Measurements from ENCODE around the gene SMIM8. TPM values are rescaled to one million over a fixed set of nuclear protein-coding genes. Genes with fewer than 3 reads are reported as not detected.

SMIM8 gene
- polyA plus RNA-seq, 4 donors, result 18.1 to 28.4 (median 20.8) TPM

DNA sequence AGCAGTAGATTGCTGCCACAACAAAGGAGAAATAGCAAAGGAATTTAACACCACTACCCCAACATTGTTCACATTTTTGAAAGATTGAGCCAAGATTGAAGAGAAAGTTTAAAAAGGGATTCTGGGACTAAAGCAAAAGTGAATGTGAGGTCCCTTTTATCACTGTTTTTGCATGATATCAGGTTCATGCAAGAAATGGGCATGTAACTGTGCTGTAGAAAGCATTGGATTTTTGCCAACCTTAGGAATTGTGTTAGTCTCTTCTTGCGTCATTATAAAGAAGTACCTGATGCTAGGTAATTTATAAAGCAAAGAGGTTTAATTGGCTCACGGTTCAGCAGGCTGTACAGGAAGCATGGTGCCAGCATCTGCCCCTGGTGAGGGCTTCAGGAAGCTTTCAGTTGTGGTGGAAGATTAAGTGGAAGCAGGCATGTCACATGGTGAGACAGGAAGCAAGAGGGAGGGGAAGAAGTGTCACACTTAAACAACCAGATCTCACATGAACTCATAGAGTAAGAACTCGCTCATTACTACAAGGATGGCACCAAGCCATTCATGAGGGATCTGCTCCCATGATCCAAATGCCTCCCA, 11.3 kb downstream of the SMIM8 start:
- DNase-seq (ENCODE audit: low read depth in 4 of 4, low spot score in 2 of 4), result no peak

DNA sequence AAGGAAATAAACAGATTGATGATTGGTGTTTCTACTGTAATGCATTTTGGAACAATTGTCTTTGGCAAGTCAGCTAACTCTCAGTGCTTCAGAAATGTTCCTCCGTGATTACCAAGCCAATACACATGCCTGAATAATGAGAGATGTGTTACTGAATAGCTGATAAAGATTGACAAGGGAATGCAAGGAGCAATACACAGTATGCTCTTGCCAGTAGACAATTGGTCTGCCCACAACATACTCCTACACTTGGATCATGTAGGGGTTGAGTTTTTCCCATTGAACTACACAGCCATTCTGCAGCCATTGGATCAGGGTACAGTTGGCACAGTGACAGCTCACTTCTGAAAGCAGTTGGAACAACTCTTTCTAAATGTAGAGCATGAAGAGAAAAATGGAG, 12.3 kb downstream of the SMIM8 start:
- no peak for DNase-seq (ENCODE audit: low read depth in 4 of 4, low spot score in 2 of 4)

DNA sequence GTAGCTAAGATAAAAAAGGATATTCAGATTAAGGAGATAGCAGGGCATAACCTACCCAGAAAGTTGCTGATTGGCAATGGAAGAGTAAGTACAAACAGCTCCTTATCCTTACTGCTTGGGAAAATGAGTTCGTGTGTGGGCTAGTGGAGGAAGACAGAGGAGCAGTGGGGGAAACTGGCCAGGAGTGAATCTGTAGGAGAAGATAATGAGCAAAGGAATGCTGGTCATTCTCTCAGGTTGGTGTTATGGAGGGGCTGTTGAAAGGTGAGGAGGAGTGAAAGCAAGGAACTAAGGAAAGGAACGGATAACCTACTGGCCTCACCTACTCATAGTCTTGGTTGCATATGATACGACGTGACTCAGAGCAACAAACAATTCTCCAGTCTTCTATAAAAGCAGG, 14.0 kb downstream of the SMIM8 start:
- no peak for DNase-seq (ENCODE audit: low read depth in 4 of 4, low spot score in 2 of 4)

DNA sequence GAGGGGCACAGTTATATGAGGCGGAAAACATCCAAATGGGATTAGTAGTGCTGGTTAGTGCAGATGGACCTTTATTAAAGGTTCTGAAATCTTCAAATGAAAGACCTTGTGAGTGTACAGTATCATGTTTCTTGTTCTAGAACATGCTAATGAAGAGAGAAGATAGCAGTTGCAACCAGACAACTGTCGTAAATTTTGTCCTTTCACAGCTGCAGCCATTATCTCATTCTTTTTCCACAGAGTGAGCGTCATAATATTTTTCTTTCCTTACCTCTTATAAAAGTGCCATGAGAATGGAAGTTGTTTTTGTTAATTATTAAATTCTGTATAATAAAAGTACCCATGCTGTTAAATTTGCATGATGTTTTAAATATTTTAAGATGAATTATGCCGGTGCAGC, 17.8 kb downstream of the SMIM8 start:
- DNase-seq (ENCODE audit: low read depth in 4 of 4, low spot score in 2 of 4), result no peak

DNA sequence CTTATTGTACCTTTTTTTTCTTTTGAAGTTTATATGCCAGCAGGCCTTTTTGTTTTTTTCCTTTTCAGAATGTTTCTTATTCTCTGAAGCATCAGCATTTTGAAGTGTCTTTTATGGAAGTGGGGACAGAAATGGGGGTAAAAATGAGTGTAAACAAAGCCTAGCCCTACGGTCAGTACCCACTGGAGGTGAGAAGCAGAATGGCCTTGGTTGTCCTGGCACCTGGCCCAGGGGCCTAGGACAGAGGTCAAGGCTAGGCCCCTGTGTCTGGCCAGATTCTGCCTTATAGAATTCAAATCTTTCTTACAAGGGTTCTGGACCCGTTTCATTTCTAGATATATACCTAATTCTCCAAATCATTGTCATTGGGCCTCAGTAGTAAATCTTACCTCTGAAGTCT, 18.8 kb downstream of the SMIM8 start:
- no peak for DNase-seq (ENCODE audit: low read depth in 4 of 4, low spot score in 2 of 4)

DNA sequence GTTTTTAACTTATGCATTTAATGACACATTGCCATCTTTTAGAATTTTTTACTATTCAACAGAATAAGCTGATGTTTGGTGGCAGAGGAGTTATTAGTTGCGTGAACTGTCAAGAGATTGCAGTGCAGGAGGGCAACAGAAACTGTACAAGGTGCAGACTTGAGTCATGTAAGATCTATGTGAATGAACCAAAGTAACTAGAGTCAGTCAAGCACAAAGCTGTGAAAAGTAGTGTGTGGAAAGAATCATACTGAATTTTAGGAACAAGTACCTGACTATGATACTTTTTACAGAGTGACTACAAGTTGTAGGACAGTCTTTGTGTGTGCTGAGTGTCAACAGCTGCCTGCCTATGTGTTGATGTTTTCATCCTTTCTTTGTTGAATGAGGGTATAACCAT, 19.5 kb downstream of the SMIM8 start:
- DNase-seq (ENCODE audit: low read depth in 4 of 4, low spot score in 2 of 4), result no peak

DNA sequence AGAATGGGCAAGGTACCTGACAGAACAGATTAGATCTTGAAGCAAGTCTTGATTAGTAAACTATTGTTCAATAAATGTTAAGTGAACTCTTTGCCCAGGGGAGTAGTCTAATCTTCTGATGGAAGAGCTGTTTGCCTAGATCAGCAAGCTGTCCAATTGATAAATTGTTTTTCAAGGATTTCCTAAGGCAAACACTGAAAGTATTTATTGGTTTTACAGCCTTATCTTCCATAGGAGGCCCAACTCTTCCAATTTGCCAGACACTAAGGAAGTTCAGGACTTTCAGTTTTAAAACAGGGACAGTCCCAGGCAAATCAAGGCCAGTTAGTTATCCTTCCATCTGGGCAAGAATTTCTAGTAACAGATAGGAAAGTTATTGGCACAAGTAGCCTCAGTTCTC, 20.4 kb downstream of the SMIM8 start:
- DNase-seq (ENCODE audit: low read depth in 4 of 4, low spot score in 2 of 4), result no peak

DNA sequence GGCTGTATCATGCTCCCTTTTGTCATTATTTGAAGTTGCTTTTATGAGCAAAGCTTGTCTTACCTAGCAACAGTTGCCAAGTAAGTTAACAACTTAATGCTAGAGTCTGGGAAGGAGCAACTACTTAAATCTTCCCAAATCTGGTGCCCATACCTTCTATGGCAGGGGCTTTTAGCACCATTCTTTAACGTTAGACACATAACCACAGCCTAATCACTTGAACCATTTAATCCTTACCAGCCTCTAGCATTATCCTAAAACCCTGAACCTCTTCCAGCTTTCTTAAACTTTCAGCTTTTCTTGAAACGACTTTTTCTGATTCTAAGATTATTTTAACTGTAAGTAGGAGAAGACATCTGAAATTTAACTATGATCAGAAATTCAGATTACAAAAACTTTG, 22.3 kb downstream of the SMIM8 start, which contains the start of gene C6orf163:
TSS of gene C6orf163 (plus strand) at position 83 of the 400 bp plus-strand sequence. CDS start at position 370, 287 bp downstream.
- DNase-seq (ENCODE audit: low read depth in 4 of 4, low spot score in 2 of 4), result no peak

DNA sequence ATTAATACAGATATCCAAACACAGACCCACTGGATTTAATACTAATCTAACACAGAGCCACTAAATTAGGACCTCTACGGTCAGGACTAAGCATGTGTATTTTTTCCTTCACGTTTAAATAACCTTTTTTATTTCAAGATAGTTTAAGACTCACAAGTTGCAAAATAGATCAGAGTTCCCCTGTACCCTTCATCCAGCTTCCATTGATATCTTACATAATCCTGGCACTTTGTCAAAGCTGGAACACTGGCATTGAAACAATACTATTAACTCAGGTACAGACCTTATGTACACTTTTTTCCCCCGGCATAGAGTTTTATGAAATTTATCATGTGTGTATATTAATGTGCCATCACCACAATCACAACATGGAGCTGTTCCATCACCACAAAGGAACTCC, 24.3 kb downstream of the SMIM8 start:
- no peak for DNase-seq (ENCODE audit: low read depth in 4 of 4, low spot score in 2 of 4)

DNA sequence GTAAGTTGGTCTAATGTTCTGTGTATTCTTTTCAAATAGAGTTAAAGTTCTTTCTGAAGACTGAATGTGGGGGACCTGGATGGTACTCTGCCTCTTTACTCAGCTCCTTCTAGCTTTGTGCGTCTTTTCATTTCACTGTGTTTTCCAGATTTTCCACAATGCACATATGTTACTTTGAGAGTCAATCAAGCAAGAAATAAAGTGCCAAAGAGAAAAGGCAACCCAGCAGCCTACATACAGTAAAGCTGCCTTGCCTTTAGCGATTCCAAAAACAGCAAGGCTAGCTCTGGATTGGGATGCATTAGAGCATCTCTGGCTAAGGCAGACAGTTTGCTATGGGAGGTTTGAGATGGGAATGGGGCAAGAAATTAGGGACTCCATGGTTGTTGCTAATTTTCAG, 27.5 kb downstream of the SMIM8 start:
- no peak for DNase-seq (ENCODE audit: low read depth in 4 of 4, low spot score in 2 of 4)

DNA sequence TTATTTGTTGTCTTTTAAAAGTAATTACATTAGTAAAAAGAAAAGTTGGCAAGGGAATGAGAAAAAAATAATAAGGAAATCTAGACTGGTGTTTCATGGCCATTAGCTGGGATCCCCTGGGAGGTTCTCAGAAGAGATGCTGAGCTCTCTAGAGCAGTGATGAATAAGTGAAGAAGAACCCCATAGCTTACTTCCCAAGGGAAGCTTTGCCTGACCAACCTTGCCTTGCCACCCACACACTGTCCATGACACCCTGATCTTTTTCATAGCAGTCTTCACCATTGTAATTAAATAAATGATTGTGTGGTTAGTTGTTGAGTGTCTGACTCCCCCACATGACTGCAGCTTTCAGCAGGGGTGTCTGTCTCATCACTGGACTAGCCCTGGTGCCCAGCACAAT, 28.1 kb downstream of the SMIM8 start:
- DNase-seq (ENCODE audit: low read depth in 4 of 4, low spot score in 2 of 4), result no peak

DNA sequence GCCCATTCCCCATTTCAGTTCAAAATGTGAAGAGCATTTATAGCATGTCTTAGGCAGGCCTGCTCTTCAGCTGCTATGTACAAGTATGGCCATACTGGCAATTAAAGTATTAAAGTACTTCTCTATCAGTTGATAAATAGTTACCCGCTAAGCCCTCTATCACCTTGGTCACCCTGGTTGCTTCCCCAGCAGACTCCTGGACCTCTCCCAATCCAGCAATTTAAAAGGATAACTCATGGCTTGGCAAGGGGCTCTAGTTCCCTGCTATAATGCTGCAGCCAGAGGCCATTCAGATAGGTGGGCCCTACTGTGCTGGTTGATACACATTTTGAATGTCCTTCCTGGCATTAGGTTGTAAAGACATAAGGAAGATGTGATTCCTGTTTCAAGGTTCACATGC, 29.2 kb downstream of the SMIM8 start:
- no peak for DNase-seq (ENCODE audit: low read depth in 4 of 4, low spot score in 2 of 4)

DNA sequence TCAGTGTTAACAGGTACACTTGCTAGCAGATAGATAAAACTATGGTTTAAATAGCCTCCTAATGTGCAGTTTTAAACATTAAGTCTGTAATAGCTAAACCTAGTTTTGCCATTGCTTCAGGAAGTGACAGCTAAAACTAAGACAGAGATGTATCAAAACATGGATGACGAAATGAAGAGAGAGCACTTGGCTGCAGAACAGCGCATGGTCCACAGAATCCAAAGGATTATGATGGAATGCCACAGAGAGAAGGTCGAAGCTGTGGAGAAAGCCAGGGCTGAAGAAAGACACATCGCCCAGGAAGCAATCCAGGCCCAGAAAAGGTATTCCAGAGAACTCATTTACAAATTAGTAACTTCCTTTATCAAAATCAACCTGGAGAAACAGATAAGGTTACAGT, 33.8 kb downstream of the SMIM8 start:
- no peak for DNase-seq (ENCODE audit: low read depth in 4 of 4, low spot score in 2 of 4)

DNA sequence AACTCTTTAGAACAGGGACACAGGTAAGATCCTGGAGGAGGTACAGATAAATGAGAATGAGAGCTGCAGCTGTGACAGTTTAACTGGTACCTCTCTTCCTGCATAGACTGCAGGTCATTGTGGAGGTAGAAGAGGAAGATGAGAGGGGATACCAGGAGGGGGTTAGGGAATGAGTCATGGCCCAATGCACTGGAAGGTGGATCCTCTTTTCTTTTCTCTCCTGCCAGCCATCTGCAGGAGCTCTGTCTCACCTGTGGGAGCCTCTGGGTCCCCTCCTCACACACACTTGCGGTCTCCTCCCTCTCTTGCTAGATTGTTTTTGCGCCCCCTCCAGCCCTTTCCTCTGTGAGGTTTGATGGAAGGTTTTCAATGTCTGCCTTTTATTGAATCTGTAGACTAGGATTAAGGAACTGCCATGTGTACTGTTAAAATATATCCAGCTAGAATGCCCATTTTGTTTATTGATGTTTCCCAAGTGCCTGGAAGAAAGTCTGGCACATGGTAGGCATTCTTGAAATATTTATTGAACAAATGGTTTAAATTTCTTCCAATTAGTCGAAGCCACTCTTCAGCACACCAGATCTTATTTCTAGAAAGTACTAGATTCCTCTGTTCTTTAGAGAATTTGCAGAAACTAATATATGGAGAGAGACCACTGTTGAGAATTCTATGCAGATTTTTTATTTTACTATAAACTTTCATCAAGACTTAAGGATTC, 35.2 kb downstream of the SMIM8 start:
- no peak for DNase-seq (ENCODE audit: low read depth in 4 of 4, low spot score in 2 of 4)

DNA sequence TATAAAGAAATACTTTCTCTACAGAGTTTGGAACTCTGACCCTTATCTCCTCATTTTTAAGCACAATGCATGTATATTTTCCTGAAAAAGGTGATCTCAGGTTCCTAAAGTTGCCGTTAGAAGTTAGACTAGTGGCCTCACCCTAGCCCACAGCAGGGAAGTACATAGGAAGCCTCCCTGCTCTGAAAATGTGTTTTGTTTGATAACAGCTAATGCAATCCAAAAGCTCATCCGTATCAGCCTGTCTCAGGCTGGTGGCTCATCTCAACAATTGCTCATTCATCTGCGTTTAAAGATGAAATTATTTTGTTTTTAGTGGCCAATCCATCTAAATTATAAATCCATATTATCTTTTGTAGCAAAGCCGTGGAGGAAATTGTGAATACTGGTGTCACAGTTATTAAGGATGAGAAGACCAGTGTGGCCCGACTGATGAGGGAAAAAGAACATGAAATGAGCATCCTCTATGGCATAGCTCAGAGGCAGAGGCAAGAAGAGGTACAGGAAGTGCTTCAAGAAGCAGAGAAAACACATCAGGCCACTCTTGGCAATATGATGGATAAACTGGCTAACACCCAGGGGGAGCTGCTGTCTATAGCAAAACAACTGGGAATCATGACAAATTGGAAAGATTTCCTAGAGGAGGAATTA, 42.3 kb downstream of the SMIM8 start:
- DNase-seq (ENCODE audit: low read depth in 4 of 4, low spot score in 2 of 4), result no peak

DNA sequence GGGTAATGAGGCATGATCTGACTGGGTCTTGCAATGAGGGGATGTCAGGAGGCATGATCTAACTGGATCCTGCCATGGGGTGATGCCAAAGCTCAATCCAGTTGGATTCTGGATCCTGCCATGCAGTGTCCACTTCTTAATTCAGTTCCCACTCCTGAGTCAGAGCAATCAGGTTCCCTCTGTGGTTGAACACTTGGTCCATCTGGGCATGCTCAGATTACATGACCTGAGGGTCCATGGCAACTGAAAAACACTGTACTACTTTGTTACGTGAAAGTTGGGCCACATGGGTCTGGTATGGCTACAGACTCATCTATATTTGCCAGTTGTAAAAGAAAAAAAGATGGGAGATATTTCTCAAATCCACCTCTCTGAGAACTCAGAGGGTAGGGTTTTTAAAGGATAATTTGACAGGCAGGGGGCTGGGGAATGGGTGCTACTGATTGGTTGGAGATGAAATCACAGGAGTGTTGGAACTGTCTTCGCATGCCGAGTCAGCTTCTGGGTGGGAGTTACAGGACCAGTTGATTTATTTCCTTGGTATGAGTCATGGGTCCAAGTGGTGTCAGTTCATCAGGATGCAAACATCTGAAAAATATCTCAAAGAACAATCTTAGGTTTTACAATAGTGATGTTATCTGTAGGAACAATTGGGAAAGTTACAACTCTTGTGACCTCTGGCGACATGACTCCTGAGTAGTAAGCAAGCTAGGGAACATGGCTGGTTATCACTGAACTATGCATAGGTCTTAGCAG, 43.9 kb downstream of the SMIM8 start:
- DNase-seq (ENCODE audit: low read depth in 4 of 4, low spot score in 2 of 4), result no peak

DNA sequence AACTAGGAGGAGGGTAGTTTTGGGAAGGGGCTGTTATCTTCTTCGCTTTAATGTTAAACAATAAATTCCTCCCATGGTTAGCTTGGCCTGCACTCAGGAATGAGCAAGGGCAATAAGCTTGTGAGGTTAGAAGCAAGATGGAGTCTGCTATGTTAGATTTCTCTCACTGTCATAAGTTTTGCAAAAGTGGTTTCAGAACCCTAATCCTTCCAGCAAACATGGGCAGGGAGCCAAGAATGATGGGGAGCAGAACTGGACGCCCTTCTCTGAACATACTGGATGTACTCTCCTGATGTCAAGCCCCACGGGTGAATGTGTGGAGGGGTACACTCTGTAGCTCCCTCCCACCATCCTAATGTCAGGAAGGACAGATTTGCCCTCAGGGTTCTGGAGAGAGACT, 44.5 kb downstream of the SMIM8 start:
- no peak for DNase-seq (ENCODE audit: low read depth in 4 of 4, low spot score in 2 of 4)

DNA sequence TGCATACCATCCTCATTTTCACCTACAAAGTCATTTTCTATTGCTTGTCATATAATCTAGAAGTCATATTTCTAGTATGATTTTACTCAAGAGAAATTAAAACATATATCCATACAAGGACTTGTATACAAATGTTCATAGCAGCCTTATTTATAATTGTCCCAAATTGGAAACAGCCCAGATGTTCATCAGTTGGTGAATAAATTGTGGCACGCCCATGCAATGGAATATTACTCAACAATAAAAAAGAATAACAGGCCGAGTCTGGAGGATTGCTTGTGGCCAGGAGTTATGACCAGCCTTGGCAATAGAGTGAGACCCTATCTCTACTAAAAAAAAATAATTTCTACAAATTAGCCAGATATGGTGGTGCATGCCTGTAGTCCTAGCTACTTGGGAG, 51.0 kb downstream of the SMIM8 start:
- DNase-seq (ENCODE audit: low read depth in 4 of 4, low spot score in 2 of 4), result no peak

DNA sequence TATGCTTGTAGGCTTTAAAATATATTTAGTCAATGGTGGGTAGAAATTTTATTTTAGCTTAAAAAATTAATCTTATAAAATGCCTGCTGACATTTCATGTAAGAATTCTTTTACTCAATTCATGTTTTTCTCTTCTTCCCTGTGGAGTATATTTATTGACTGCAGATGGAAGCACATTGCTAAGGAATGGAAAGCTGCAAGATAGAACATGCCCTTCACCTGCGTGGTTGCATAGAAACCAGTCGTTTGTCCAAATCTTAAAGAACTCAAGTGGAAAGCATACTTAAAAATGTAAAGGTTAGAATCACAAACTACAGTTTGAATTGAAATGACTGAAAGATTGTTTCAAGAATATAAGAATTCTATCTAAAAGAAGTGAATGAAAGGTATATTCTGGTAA, 52.9 kb downstream of the SMIM8 start:
- no peak for DNase-seq (ENCODE audit: low read depth in 4 of 4, low spot score in 2 of 4)

DNA sequence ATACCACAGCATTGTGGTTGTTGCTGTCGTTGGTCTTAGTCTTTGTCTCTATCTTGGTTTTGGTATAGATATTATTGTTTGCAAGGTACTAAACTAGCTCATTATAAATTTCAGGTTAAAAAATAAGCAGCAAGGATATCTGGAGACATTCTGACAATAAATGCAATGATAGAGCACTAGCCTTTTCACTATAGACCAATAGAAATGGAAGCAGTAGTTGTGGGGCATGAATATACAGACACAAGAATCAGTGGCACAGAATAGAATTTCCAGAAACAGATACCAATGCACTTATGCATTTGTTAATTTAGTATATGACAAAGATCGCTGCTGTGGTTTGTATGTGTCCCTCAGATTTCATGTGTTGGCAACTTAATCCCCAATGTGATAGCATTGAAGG, 54.3 kb downstream of the SMIM8 start:
- no peak for DNase-seq (ENCODE audit: low read depth in 4 of 4, low spot score in 2 of 4)

DNA sequence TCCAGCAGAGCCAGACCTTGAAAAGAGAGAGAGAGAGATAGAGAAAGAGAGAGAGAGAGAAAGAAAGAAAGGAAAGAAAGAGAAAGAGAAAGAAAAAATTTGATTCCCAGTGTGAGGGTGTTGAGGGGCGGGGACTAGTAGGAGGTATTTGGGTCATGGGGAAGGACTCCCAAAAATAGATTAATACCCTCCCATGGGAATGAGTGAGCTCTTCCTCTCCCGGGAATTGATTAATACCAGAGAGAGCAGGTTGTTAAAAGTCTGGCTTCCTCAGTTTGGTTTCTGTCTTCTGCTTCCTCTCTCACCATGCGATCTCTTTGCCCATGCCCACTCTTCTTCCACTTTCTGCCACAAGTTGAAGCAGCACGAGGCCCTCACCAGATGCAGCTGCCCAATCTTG, 56.6 kb downstream of the SMIM8 start:
- no peak for DNase-seq (ENCODE audit: low read depth in 4 of 4, low spot score in 2 of 4)

Data from left renal cortex interstitium (tissue), 4 donors.